ENCODE measurements around the gene DNM3. TPM values are rescaled to one million over a fixed set of nuclear protein-coding genes. Genes with fewer than 3 reads are reported as not detected.

Gene DNM3
- total and polyA plus RNA-seq, 2 donors (not counting 1 experiment from before 2014, with no cell fraction given), result 1.0 to 1.3 TPM

- WGBS (ENCODE audit: insufficient coverage), result 55% methylated on average over 14 of the region's 18 CpGs
- H3K9ac ChIP-seq (ENCODE audit: low read length), result no peak overlapping the region
- Mint-ChIP-seq H3K4me1 (peaks cover 6% of the 10 kb centered on the region), H3K27ac (no peak overlapping the region), H3K4me3 (no peak overlapping the region), H3K9me3 (ENCODE audit: insufficient read depth) (no peaks in the 10 kb centered on the region), H3K27me3 (no peaks in the 10 kb centered on the region)
- ATAC-seq (ENCODE audit: low read depth) (peak; percentile 93), DNase-seq (peak; percentile 61)
- H3K27me3 ChIP-seq (replicated peaks in 1 of 4; ENCODE audit: control extremely low read depth in 1 of 4, control insufficient read depth in 3 of 4, insufficient read depth in 4 of 4, low read length in 3 of 4), result no peaks in the 10 kb centered on the region
- no peaks in the 10 kb centered on the region for H3K36me3 ChIP-seq (replicated peaks in 1 of 2; ENCODE audit: control extremely low read depth in 1 of 2, control insufficient read depth in 1 of 2, extremely low read depth in 1 of 2, insufficient read depth in 2 of 2, low read length in 1 of 2)
- no peak overlapping the region for H3K4me3 ChIP-seq (ENCODE audit: control extremely low read depth in 1 of 5, extremely low read depth in 1 of 5, insufficient read depth in 1 of 5, low read depth in 2 of 5, low read length in 4 of 5)
- TF ChIP-seq CTCF (IDR thresholded peaks at IDR 0.05) (peak; percentile 81), EZH2 (IDR thresholded peaks at IDR 0.05; ENCODE audit: borderline replicate concordance, insufficient read depth, low read depth, low read length, poor library complexity, severe bottlenecking) (no peak)
- H4K20me1 ChIP-seq (ENCODE audit: control insufficient read depth, insufficient read depth, low read length, poor library complexity, severe bottlenecking), result no peaks in the 10 kb centered on the region
- H3K79me2 ChIP-seq (ENCODE audit: control insufficient read depth, insufficient read depth, low read length), result peaks cover 3% of the 10 kb centered on the region
- no peak overlapping the region for H3K27ac ChIP-seq (ENCODE audit: low read length in 2 of 2)
- POLR2A ChIA-PET, result no interaction called here
- peak overlapping the region; percentile 53 for H3K4me2 ChIP-seq (replicated peaks; ENCODE audit: low read depth, low read length, poor library complexity, severe bottlenecking)
- H2AFZ ChIP-seq (ENCODE audit: insufficient read depth, low read depth, low read length, poor library complexity, severe bottlenecking), result peak overlapping the region; percentile 69
- no peaks in the 10 kb centered on the region for H3K9me3 ChIP-seq (ENCODE audit: control extremely low read depth in 1 of 3, control insufficient read depth in 2 of 3, insufficient read depth in 1 of 3, low read length in 2 of 3)
- peaks cover 0 to 6% of the 10 kb centered on the region in 2 donors for H3K4me1 ChIP-seq (ENCODE audit: control insufficient read depth in 2 of 2, insufficient read depth in 2 of 2, low read length in 2 of 2)
- CTCF ChIA-PET, result interaction anchor here (1.0 to 4.0 kb wide), 9 partner anchors 9 to 649 kb away, joined by 3 to 32 read pairs (median 4); no protein-coding TSS in a partner anchor
- intact Hi-C loops (cut with micrococcal nuclease), result no loop called here
Observed at GRCh38 chr1:172449585-172450523, 608.6 kb downstream of the DNM3 start.

DNA sequence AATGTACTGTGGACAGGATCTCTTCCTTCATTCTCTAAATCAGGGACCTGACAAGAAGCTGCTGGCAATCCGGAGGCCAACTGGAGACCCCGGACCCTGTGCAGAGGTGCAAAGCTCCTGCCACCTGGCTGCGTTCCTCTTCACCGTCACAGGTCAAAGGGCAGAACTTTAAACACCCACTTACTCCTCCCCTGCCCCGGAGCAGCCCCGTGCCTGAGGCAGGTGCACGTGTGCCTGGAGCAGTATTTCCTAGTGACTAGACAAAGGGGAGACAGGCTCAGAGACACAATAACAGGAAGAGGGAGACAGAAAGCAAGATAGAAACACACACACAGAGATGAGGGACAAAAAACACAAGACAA is 609.2 kb downstream of the DNM3 start:
- Mint-ChIP-seq H3K4me3 (no peak overlapping the region), H3K27ac (no peak overlapping the region)
- CTCF ChIA-PET, result interaction anchor here (1.0 to 4.0 kb wide), 11 partner anchors 10 to 649 kb away, joined by 3 to 32 read pairs (median 4); no protein-coding TSS in a partner anchor

More for the DNA sequence above, 609.2 kb downstream of the DNM3 start:
- WGBS (ENCODE audit: insufficient coverage), result 92% methylated on average over 3 of the region's 7 CpGs
- Histone ChIP-seq H4K20me1 (ENCODE audit: control insufficient read depth, insufficient read depth, low read length, poor library complexity, severe bottlenecking) (no peaks in the 10 kb centered on the region), H3K4me2 (replicated peaks; ENCODE audit: low read depth, low read length, poor library complexity, severe bottlenecking) (no peak overlapping the region), H2AFZ (ENCODE audit: insufficient read depth, low read depth, low read length, poor library complexity, severe bottlenecking) (peak overlapping the region; percentile 24), H3K27me3 (replicated peaks in 1 of 4; ENCODE audit: control extremely low read depth in 1 of 4, control insufficient read depth in 3 of 4, insufficient read depth in 4 of 4, low read length in 3 of 4) (no peaks in the 10 kb centered on the region), H3K79me2 (ENCODE audit: control insufficient read depth, insufficient read depth, low read length) (no peaks in the 10 kb centered on the region), H3K9ac (ENCODE audit: low read length) (no peak overlapping the region), H3K9me3 (ENCODE audit: control extremely low read depth in 1 of 3, control insufficient read depth in 2 of 3, insufficient read depth in 1 of 3, low read length in 2 of 3) (no peaks in the 10 kb centered on the region), H3K27ac (ENCODE audit: low read length in 2 of 2) (no peak overlapping the region), H3K36me3 (replicated peaks in 1 of 2; ENCODE audit: control extremely low read depth in 1 of 2, control insufficient read depth in 1 of 2, extremely low read depth in 1 of 2, insufficient read depth in 2 of 2, low read length in 1 of 2) (no peaks in the 10 kb centered on the region), H3K4me1 (ENCODE audit: control insufficient read depth in 2 of 2, insufficient read depth in 2 of 2, low read length in 2 of 2) (peaks cover 0 to 6% of the 10 kb centered on the region in 2 donors), H3K4me3 (ENCODE audit: control extremely low read depth in 1 of 5, extremely low read depth in 1 of 5, insufficient read depth in 1 of 5, low read depth in 2 of 5, low read length in 4 of 5) (no peak overlapping the region)
- ATAC-seq (ENCODE audit: low read depth), result no peak
- Mint-ChIP-seq H3K27me3 (no peaks in the 10 kb centered on the region), H3K9me3 (ENCODE audit: insufficient read depth) (no peaks in the 10 kb centered on the region), H3K4me1 (peaks cover 6% of the 10 kb centered on the region)
- DNase-seq, result no peak
- TF ChIP-seq EZH2 (IDR thresholded peaks at IDR 0.05; ENCODE audit: borderline replicate concordance, insufficient read depth, low read depth, low read length, poor library complexity, severe bottlenecking), result no peak
- TF ChIP-seq CTCF (IDR thresholded peaks at IDR 0.05), result no peak
- intact Hi-C loops (cut with micrococcal nuclease), result no loop called here
- POLR2A ChIA-PET, result no interaction called here
